ENCODE results near the gene HERC2. TPM values are rescaled to one million over a fixed set of nuclear protein-coding genes. Genes with fewer than 3 reads are reported as not detected.
"Not testable (repeated sequence)": the region's sequence is repeated elsewhere in the genome, so short reads cannot be mapped to it uniquely, and the experiment has no call there.

HERC2 gene
- total RNA-seq, 4 donors from 2014 or later: 54.6 to 112 (median 100) TPM

DNA sequence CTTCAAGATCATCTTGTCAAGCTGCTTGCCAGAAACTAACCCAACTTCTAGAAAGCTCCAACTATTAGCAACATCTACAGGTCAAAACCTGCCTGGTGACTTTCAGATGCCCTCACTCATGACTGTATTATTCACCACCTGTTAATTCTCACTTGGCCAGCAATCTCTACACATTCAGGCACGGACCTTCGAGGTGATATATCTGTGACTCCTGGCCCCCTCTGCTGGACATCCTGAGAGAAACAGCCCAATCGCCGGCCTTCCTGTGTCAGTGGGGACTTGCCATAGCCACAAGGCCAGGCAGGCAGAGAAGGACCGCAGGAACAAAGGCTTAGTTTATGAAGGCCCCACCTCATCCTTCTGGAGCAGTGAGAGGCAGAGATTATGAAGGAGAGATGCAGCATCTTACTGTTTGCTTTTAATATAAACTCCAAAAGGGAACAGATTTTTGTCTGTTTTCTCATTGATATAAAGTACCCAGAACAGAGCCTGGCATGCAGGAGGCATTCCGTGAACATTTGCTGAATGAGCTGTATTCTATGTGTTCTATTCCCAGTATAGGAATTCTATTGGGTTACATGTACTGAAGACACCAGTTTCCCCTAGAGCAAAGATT, 198.5 kb downstream of the HERC2 start:
- peaks cover 0 to 80% (median 0%) of the 10 kb centered on the region in 3 donors for H3K36me3 ChIP-seq
- no peaks in the 10 kb centered on the region for H3K27me3 ChIP-seq
- no peaks in the 10 kb centered on the region for H3K4me1 ChIP-seq
- H3K9me3 ChIP-seq: no peaks in the 10 kb centered on the region
- H3K4me3 ChIP-seq: no peak overlapping the region
- DNase-seq: peak; percentile 58 to 81 (median 72)
- no peak for TF ChIP-seq POLR2A (IDR thresholded peaks at IDR 0.05)
- TF ChIP-seq CTCF (IDR thresholded peaks at IDR 0.05): peak in 4 of 6 experiments; percentile 60 to 69 (median 66)
- H3K27ac ChIP-seq: no peak overlapping the region

DNA sequence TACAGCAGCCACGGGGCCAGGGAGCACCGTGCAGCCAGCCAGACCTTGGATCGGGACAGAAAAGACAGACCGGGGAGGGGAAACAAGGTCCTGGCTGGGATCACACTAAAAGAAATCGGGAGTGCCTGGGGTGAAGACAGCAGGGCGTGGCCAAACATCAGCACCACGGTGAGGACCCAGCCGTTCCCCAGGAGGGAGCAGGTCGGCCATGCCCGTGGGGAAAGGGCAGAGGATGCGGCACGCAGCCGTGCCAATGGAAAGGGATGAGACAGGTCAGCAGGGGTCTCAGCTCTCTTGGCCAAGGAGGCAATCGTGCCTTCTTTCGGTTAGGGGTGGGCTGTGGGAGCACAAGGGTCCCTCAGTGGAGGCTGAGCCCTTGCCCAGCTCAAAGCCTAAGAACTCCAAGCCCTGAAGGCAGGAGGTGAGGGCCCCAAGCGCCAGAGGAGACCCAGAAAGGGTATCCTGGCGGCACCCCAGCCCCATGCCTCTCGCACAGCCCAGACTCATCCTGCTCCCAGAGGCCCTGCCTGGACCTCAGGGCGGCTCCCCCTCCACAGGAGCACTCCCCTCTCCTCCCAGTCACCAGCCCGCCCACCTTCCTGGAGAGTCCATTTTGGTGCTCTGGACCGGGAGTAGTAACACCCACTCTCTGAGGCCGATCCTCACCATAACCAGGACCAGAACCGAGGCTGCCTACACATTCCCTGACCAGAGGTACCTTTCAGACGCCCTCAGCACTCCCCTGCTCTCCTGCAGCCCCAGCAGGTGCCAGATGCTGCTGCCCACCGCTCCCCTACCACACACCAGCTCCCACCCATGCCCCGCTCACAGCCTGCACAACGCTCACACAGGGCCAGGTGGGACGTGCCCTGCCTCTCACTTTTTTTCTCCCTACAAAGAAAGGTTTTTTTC, 199.7 kb downstream of the HERC2 start:
- H3K9me3 ChIP-seq: no peaks in the 10 kb centered on the region
- TF ChIP-seq CTCF (IDR thresholded peaks at IDR 0.05): no peak
- no peak for TF ChIP-seq POLR2A (IDR thresholded peaks at IDR 0.05)

GRCh38 chr15:28121577-28121976, 200.4 kb downstream of the HERC2 start:
- not testable (repeated sequence) for H3K4me1 ChIP-seq, H3K9me3 ChIP-seq, H3K4me3 ChIP-seq, DNase-seq, H3K27me3 ChIP-seq, H3K27ac ChIP-seq
- H3K36me3 ChIP-seq: peaks cover 0 to 87% (median 0%) of the 10 kb centered on the region in 3 donors

More for the DNA sequence above, 199.7 kb downstream of the HERC2 start:
- no peaks in the 10 kb centered on the region for H3K4me1 ChIP-seq
- H3K4me3 ChIP-seq: no peak overlapping the region
- H3K27ac ChIP-seq: no peak overlapping the region
- H3K27me3 ChIP-seq: no peaks in the 10 kb centered on the region
- peaks cover 0 to 86% (median 0%) of the 10 kb centered on the region in 3 donors for H3K36me3 ChIP-seq
- no peak for DNase-seq

- peaks cover 0 to 93% (median 0%) of the 10 kb centered on the region in 3 donors for H3K36me3 ChIP-seq
- TF ChIP-seq POLR2A (IDR thresholded peaks at IDR 0.05) (no peak), CTCF (IDR thresholded peaks at IDR 0.05) (no peak)
- H3K27ac ChIP-seq: no peak overlapping the region
- H3K9me3 ChIP-seq: no peaks in the 10 kb centered on the region
- no peak overlapping the region for H3K4me3 ChIP-seq
- DNase-seq: no peak
- no peaks in the 10 kb centered on the region for H3K27me3 ChIP-seq
- no peaks in the 10 kb centered on the region for H3K4me1 ChIP-seq
Observed at GRCh38 chr15:28120359-28120640, 201.7 kb downstream of the HERC2 start.

DNA sequence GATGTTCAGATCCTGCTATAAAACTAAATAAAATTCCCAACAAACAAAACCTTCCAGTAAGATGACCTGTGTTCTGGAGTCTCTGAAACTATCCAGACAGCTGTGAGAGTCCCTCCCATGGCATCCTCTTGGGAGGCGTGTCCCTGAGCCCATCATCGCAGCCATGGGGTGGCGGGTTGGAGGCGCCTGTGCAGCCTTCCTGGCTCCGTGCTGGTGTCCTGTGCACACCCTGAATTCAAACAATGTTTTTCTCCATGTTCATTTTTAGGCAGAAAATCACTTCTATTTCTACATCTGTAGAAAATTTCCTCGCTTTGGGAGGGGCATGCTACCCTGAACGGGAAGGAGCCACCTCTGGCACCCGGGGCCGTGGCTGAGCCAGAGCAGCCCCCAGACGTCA, 203.4 kb downstream of the HERC2 start:
- TF ChIP-seq POLR2A (IDR thresholded peaks at IDR 0.05): no peak
- H3K27ac ChIP-seq: no peak overlapping the region
- H3K9me3 ChIP-seq: no peaks in the 10 kb centered on the region
- DNase-seq: no peak
- no peak overlapping the region for H3K4me3 ChIP-seq
- H3K27me3 ChIP-seq: no peaks in the 10 kb centered on the region
- peaks cover 0 to 93% (median 0%) of the 10 kb centered on the region in 3 donors for H3K36me3 ChIP-seq
- H3K4me1 ChIP-seq: no peaks in the 10 kb centered on the region

- Histone ChIP-seq H3K36me3 (peaks cover 0 to 93% (median 0%) of the 10 kb centered on the region in 3 donors), H3K27ac (no peak overlapping the region), H3K27me3 (no peaks in the 10 kb centered on the region), H3K9me3 (no peaks in the 10 kb centered on the region), H3K4me1 (no peaks in the 10 kb centered on the region), H3K4me3 (no peak overlapping the region)
- no peak for DNase-seq
- TF ChIP-seq POLR2A (IDR thresholded peaks at IDR 0.05) (no peak), CTCF (IDR thresholded peaks at IDR 0.05) (no peak)
Observed at GRCh38 chr15:28118083-28118482, 203.9 kb downstream of the HERC2 start.
